ENCODE data around the gene TMEM69.
"Not testable (repeated sequence)": the region's sequence is repeated elsewhere in the genome, so short reads cannot be mapped to it uniquely, and the experiment has no call there.

Gene TMEM69

GRCh38 chr1:45667321-45668111, 20.5 kb upstream of the TMEM69 start:
- TF ChIP-seq CTCF (IDR thresholded peaks at IDR 0.05; ENCODE audit: control insufficient read depth, insufficient read depth, low read depth, low read length, missing control alignments) = no peak
- no peak for DNase-seq (ENCODE audit: low read depth)
- no peak overlapping the region for H3K4me3 ChIP-seq (ENCODE audit: control insufficient read depth, low read depth, low read length)

- no peak for TF ChIP-seq CTCF (IDR thresholded peaks at IDR 0.05; ENCODE audit: control insufficient read depth, insufficient read depth, low read depth, low read length, missing control alignments)
- no peak for DNase-seq (ENCODE audit: low read depth)
- no peak overlapping the region for H3K4me3 ChIP-seq (ENCODE audit: control insufficient read depth, low read depth, low read length)
These were observed 19.5 kb upstream of the TMEM69 start for GRCh38 chr1:45668526-45668925.

- no peak overlapping the region for H3K4me3 ChIP-seq (ENCODE audit: control insufficient read depth, low read depth, low read length)
- no peak for TF ChIP-seq CTCF (IDR thresholded peaks at IDR 0.05; ENCODE audit: control insufficient read depth, insufficient read depth, low read depth, low read length, missing control alignments)
- DNase-seq (ENCODE audit: low read depth) = no peak
These were observed 18.6 kb upstream of the TMEM69 start for GRCh38 chr1:45669379-45669778.

- no peak overlapping the region for H3K4me3 ChIP-seq (ENCODE audit: control insufficient read depth, low read depth, low read length)
- no peak for TF ChIP-seq CTCF (IDR thresholded peaks at IDR 0.05; ENCODE audit: control insufficient read depth, insufficient read depth, low read depth, low read length, missing control alignments)
- no peak for DNase-seq (ENCODE audit: low read depth)
These were observed 17.9 kb upstream of the TMEM69 start for GRCh38 chr1:45669859-45670655.

- no peak for DNase-seq (ENCODE audit: low read depth)
- no peak for TF ChIP-seq CTCF (IDR thresholded peaks at IDR 0.05; ENCODE audit: control insufficient read depth, insufficient read depth, low read depth, low read length, missing control alignments)
These were observed 14.0 kb upstream of the TMEM69 start for GRCh38 chr1:45673956-45674355.

GRCh38 chr1:45674478-45674877, 13.5 kb upstream of the TMEM69 start:
- DNase-seq (ENCODE audit: low read depth) = no peak
- H3K4me3 ChIP-seq (ENCODE audit: control insufficient read depth, low read depth, low read length) = no peak overlapping the region
- no peak for TF ChIP-seq CTCF (IDR thresholded peaks at IDR 0.05; ENCODE audit: control insufficient read depth, insufficient read depth, low read depth, low read length, missing control alignments)

More at GRCh38 chr1:45673956-45674355, 14.0 kb upstream of the TMEM69 start:
- no peak overlapping the region for H3K4me3 ChIP-seq (ENCODE audit: control insufficient read depth, low read depth, low read length)

GRCh38 chr1:45676553-45676952, 11.4 kb upstream of the TMEM69 start:
- DNase-seq (ENCODE audit: low read depth); H3K4me3 ChIP-seq (ENCODE audit: control insufficient read depth, low read depth, low read length): not testable (repeated sequence)

Measured in AG09309 (cell line).